ENCODE data around the gene AK8. TPM values are rescaled to one million over a fixed set of nuclear protein-coding genes. Genes with fewer than 3 reads are reported as not detected.

The AK8 gene
- total and polyA plus RNA-seq, 9 of the 15 experiments (the other 6 are each of a cell fraction or from before 2014, with no cell fraction given), result 0.06 to 0.37 TPM; not detected in 7

- TF ChIP-seq, protein P1, sequence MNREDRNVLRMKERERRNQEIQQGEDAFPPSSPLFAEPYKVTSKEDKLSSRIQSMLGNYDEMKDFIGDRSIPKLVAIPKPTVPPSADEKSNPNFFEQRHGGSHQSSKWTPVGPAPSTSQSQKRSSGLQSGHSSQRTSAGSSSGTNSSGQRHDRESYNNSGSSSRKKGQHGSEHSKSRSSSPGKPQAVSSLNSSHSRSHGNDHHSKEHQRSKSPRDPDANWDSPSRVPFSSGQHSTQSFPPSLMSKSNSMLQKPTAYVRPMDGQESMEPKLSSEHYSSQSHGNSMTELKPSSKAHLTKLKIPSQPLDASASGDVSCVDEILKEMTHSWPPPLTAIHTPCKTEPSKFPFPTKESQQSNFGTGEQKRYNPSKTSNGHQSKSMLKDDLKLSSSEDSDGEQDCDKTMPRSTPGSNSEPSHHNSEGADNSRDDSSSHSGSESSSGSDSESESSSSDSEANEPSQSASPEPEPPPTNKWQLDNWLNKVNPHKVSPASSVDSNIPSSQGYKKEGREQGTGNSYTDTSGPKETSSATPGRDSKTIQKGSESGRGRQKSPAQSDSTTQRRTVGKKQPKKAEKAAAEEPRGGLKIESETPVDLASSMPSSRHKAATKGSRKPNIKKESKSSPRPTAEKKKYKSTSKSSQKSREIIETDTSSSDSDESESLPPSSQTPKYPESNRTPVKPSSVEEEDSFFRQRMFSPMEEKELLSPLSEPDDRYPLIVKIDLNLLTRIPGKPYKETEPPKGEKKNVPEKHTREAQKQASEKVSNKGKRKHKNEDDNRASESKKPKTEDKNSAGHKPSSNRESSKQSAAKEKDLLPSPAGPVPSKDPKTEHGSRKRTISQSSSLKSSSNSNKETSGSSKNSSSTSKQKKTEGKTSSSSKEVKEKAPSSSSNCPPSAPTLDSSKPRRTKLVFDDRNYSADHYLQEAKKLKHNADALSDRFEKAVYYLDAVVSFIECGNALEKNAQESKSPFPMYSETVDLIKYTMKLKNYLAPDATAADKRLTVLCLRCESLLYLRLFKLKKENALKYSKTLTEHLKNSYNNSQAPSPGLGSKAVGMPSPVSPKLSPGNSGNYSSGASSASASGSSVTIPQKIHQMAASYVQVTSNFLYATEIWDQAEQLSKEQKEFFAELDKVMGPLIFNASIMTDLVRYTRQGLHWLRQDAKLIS (CRISPR knock-in tag; IDR thresholded peaks at IDR 0.05), result no peak
- TF ChIP-seq PATZ1 (CRISPR knock-in tag; IDR thresholded peaks at IDR 0.05; ENCODE audit: borderline replicate concordance) (no peak), MLLT1 (IDR thresholded peaks at IDR 0.05) (peak; percentile 84 to 95), RB1 (IDR thresholded peaks at IDR 0.05; ENCODE audit: low read depth) (peak; percentile 91), RUNX1 (IDR thresholded peaks at IDR 0.05; ENCODE audit: low read depth) (peak; percentile 80), ZNF354B (CRISPR knock-in tag; IDR thresholded peaks at IDR 0.05) (no peak), ZNF507 (tag; conservative IDR thresholded peaks at IDR 0.05) (no peak), SP1 (CRISPR knock-in tag; IDR thresholded peaks at IDR 0.05) (peak; percentile 51; the same call in 1 of the 2 replicates), TCF7 (IDR thresholded peaks at IDR 0.05; ENCODE audit: borderline replicate concordance) (no peak), HCFC1 (IDR thresholded peaks at IDR 0.05; ENCODE audit: low read depth, low read length) (0 out of 2 replicates have a peak, but pooled peaks have one; percentile 8), CREM (IDR thresholded peaks at IDR 0.05; ENCODE audit: low read depth) (peak; percentile 60; the same call in 1 of the 2 replicates), PHF8 (IDR thresholded peaks at IDR 0.05; ENCODE audit: borderline replicate concordance, low read length) (no peak), SIN3B (IDR thresholded peaks at IDR 0.05; ENCODE audit: low read depth) (no peak)
- TF ChIP-seq, protein P2, sequence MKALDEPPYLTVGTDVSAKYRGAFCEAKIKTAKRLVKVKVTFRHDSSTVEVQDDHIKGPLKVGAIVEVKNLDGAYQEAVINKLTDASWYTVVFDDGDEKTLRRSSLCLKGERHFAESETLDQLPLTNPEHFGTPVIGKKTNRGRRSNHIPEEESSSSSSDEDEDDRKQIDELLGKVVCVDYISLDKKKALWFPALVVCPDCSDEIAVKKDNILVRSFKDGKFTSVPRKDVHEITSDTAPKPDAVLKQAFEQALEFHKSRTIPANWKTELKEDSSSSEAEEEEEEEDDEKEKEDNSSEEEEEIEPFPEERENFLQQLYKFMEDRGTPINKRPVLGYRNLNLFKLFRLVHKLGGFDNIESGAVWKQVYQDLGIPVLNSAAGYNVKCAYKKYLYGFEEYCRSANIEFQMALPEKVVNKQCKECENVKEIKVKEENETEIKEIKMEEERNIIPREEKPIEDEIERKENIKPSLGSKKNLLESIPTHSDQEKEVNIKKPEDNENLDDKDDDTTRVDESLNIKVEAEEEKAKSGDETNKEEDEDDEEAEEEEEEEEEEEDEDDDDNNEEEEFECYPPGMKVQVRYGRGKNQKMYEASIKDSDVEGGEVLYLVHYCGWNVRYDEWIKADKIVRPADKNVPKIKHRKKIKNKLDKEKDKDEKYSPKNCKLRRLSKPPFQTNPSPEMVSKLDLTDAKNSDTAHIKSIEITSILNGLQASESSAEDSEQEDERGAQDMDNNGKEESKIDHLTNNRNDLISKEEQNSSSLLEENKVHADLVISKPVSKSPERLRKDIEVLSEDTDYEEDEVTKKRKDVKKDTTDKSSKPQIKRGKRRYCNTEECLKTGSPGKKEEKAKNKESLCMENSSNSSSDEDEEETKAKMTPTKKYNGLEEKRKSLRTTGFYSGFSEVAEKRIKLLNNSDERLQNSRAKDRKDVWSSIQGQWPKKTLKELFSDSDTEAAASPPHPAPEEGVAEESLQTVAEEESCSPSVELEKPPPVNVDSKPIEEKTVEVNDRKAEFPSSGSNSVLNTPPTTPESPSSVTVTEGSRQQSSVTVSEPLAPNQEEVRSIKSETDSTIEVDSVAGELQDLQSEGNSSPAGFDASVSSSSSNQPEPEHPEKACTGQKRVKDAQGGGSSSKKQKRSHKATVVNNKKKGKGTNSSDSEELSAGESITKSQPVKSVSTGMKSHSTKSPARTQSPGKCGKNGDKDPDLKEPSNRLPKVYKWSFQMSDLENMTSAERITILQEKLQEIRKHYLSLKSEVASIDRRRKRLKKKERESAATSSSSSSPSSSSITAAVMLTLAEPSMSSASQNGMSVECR (CRISPR knock-in tag; IDR thresholded peaks at IDR 0.05), result 0 out of 2 replicates have a peak, but pooled peaks have one; percentile 49
These were observed 79.0 kb downstream of the AK8 start (continued) for GRCh38 chr9:132798817-132799790.

Data from K562 (cell line).